Esophagus (tissue), 2 donors: ENCODE results near the gene TNFRSF8. TPM values are rescaled to one million over a fixed set of nuclear protein-coding genes. Genes with fewer than 3 reads are reported as not detected.

Experiments
- H3K27ac ChIP-seq, 2 donors: one replicate each; pipeline ENCODE4 v1.5.1; 2013; ENCODE audit warnings: low read depth in 2 of 2, mild to moderate bottlenecking in 2 of 2, inconsistent platforms in 1 of 2, low read length in 1 of 2, moderate library complexity in 1 of 2
- H3K27me3 ChIP-seq, 2 donors: one replicate each; pipeline ENCODE4 v1.6.1; 2013; ENCODE audit warnings: low read length in 2 of 2, control low read depth in 1 of 2, mild to moderate bottlenecking in 1 of 2; ENCODE audit not compliant: insufficient read depth in 2 of 2, control insufficient read depth in 1 of 2
- H3K36me3 ChIP-seq, 2 donors: one replicate each; pipeline ENCODE4 v1.6.1; 2013; ENCODE audit warnings: low read length in 1 of 2; ENCODE audit not compliant: control insufficient read depth in 2 of 2, insufficient read depth in 2 of 2
- H3K4me1 ChIP-seq, 2 donors: one replicate each; pipeline ENCODE4 v1.6.1; 2013; ENCODE audit warnings: low read length in 1 of 2; ENCODE audit not compliant: control insufficient read depth in 2 of 2, insufficient read depth in 2 of 2
- H3K4me3 ChIP-seq, 2 donors: one replicate each; pipeline ENCODE4 v1.5.1; 2013; ENCODE audit warnings: low read length in 2 of 2, mild to moderate bottlenecking in 2 of 2, low read depth in 1 of 2, moderate library complexity in 1 of 2
- H3K9me3 ChIP-seq, 2 donors: one replicate each; pipeline ENCODE4 v1.6.1; 2013; ENCODE audit warnings: mild to moderate bottlenecking in 2 of 2, low read depth in 1 of 2, low read length in 1 of 2, moderate library complexity in 1 of 2; ENCODE audit not compliant: control insufficient read depth in 2 of 2, insufficient read depth in 1 of 2
- WGBS, 2 donors: extraction: QIAGEN DNeasy Blood & Tissue Kit; methylation state at CpG; one replicate each; pipeline ENCODE4 v1.1.7; 2013; 5-methylcytosine and 5-hydroxymethylcytosine counted together
- polyA plus RNA-seq, 2 donors: library from polyadenylated mRNA; stranded (reverse); fragments of 200-250 nt; gene quantifications; one replicate each; pipeline ENCODE4 v1.2.3, GENCODE V29; 2013
- donor health status: healthy with polysubstance abuse.
- donor health status: Bipolar disorder and iron deficiency.

The TNFRSF8 gene
- polyA plus RNA-seq, 2 donors = 0.14 TPM

GRCh38 chr1:12083766-12084165 lies 20.7 kb downstream of the TNFRSF8 start:
- Histone ChIP-seq H3K27ac (no peak overlapping the region), H3K4me1 (no peaks in the 10 kb centered on the region), H3K4me3 (no peak overlapping the region), H3K27me3 (no peaks in the 10 kb centered on the region), H3K36me3 (no peaks in the 10 kb centered on the region), H3K9me3 (no peaks in the 10 kb centered on the region)
- 76 to 83% methylated on average over 8 of the region's 8 CpGs for WGBS, 2 donors

GRCh38 chr1:12085643-12086260 lies 22.6 kb downstream of the TNFRSF8 start:
- H3K4me1 ChIP-seq = no peaks in the 10 kb centered on the region
- H3K9me3 ChIP-seq = no peaks in the 10 kb centered on the region
- H3K27ac ChIP-seq = no peak overlapping the region
- 76 to 84% methylated on average over 14 of the region's 14 CpGs for WGBS, 2 donors
- H3K36me3 ChIP-seq = no peaks in the 10 kb centered on the region
- no peak overlapping the region for H3K4me3 ChIP-seq
- no peaks in the 10 kb centered on the region for H3K27me3 ChIP-seq

DNA sequence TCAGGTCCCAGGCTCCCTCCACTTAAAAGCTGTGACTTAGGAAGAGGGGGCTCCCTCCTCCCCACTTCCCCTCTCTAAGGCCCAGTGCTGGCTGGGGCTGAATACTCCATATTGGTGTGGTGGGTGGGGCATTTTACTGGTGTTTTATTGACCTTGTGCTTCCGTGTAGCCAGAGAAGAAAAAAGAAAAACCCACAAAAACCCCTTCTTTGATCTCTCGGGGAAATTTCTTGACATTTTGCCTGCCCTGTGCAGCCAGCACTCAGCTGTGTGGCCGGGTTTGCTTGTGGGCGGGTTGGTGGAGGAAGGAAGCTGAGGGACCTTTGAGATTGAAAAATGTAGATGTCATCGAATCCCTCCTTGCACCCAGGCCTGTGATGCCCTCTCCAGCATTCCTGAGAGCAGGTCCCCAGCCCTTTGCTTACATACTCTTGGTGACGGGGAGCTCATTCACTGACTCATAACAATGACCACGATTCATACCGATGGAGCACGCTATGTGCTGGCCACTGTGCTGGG lies 24.8 kb downstream of the TNFRSF8 start:
- no peaks in the 10 kb centered on the region for H3K36me3 ChIP-seq
- no peaks in the 10 kb centered on the region for H3K4me1 ChIP-seq
- no peaks in the 10 kb centered on the region for H3K9me3 ChIP-seq
- H3K27me3 ChIP-seq = no peaks in the 10 kb centered on the region
- WGBS, 2 donors = 58% methylated on average over 9 of the region's 9 CpGs
- no peak overlapping the region for H3K4me3 ChIP-seq
- no peak overlapping the region for H3K27ac ChIP-seq

GRCh38 chr1:12088607-12089006 lies 25.5 kb downstream of the TNFRSF8 start:
- Histone ChIP-seq H3K27ac (no peak overlapping the region), H3K27me3 (no peaks in the 10 kb centered on the region), H3K36me3 (no peaks in the 10 kb centered on the region), H3K9me3 (no peaks in the 10 kb centered on the region), H3K4me3 (no peak overlapping the region), H3K4me1 (no peaks in the 10 kb centered on the region)
- 63 to 66% methylated on average over 6 of the region's 6 CpGs for WGBS, 2 donors

DNA sequence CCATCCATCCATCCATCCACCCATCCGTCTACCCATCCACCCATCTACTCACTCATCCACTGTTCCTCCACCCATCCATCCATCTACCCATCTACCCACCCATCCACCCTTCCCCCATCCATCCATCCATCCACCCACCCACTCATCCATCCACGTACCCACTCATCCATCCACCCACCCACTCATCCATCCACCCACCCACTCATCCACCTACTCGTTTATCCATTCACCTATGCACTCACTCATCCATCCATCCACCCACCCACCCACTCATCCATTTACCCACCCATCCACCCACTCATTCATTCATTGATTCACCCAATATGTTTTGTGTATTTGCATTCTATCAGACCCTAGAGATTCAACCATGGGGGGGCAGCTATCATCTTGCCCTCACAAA lies 27.2 kb downstream of the TNFRSF8 start:
- Histone ChIP-seq H3K36me3 (no peaks in the 10 kb centered on the region), H3K27ac (no peak overlapping the region), H3K27me3 (no peaks in the 10 kb centered on the region), H3K4me3 (no peak overlapping the region), H3K4me1 (no peaks in the 10 kb centered on the region), H3K9me3 (no peaks in the 10 kb centered on the region)
- 91% methylated on average over 3 of the region's 3 CpGs for WGBS, 2 donors

DNA sequence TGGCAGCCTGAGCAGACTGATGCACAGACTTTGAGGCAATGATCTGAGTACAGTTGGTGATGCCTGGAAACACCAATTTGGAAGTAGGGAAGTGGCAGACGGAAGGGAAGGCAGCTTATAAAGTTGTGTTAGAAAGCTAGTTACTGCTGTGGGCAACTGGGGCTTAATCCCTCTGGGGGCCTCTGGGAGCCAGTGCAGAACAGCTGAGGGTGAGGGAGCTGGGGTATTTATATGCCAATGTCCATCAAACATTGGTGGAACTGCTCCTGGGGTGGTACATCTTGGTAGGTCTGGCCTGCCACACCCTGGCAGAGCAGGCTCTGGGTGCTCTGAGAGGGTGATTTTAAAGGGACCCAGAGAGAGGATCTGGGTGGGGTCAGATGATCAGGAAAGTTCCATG lies 28.1 kb downstream of the TNFRSF8 start:
- H3K4me1 ChIP-seq = no peaks in the 10 kb centered on the region

GRCh38 chr1:12094180-12094579 lies 31.1 kb downstream of the TNFRSF8 start:
- Histone ChIP-seq H3K27me3 (no peaks in the 10 kb centered on the region), H3K36me3 (no peaks in the 10 kb centered on the region), H3K4me3 (no peak overlapping the region), H3K4me1 (no peaks in the 10 kb centered on the region), H3K27ac (no peak overlapping the region), H3K9me3 (no peaks in the 10 kb centered on the region)
- WGBS, 2 donors = 81 to 87% methylated on average over 3 of the region's 3 CpGs

More for the DNA sequence above, 28.1 kb downstream of the TNFRSF8 start:
- WGBS, 2 donors = 96 to 97% methylated on average over 1 of the region's 1 CpG
- H3K27ac ChIP-seq = no peak overlapping the region
- no peaks in the 10 kb centered on the region for H3K36me3 ChIP-seq
- no peaks in the 10 kb centered on the region for H3K27me3 ChIP-seq
- no peak overlapping the region for H3K4me3 ChIP-seq
- no peaks in the 10 kb centered on the region for H3K9me3 ChIP-seq

DNA sequence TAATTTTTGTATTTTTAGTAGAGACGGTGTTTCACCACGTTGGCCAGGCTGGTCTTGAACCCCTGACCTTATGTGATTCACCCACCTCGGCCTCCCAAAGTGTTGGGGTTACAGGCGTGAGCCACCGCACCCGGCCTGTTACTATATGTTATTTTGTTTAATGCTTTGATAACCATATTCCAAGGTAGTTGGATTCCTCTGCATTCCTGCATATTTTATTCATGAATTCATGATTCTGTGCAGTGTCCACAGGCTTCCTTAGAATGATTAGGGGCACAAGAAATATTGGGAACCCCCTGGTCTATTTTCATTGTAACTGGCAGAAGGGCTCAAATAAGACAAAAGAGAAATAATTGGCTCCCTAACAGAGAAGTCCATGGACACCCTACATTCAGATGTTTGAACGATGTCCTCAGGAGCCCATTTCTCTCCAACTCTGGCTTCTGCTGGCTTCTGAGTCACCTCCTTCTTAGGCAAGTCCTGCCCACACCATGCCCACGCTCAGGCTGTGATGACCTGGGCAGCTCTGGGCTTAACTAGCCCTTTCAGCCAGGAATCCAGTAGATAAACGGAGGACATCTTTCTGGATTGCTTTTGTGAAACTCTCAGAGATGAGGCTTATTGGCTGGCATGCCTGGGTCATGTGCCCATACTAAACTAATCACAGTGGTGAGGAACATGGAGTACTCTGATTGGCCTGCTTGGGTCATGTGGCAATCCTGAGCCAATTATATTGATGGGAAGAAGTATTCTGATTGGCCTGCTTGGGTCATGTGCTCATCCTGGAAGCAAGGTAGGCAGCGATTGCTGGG lies 32.6 kb downstream of the TNFRSF8 start:
- Histone ChIP-seq H3K27ac (no peak overlapping the region), H3K4me1 (no peaks in the 10 kb centered on the region), H3K27me3 (no peaks in the 10 kb centered on the region), H3K9me3 (no peaks in the 10 kb centered on the region), H3K36me3 (no peaks in the 10 kb centered on the region), H3K4me3 (no peak overlapping the region)
- 91 to 93% methylated on average over 10 of the region's 10 CpGs for WGBS, 2 donors

GRCh38 chr1:12096615-12097014 lies 33.5 kb downstream of the TNFRSF8 start:
- Histone ChIP-seq H3K4me3 (no peak overlapping the region), H3K9me3 (no peaks in the 10 kb centered on the region), H3K27me3 (no peaks in the 10 kb centered on the region), H3K36me3 (no peaks in the 10 kb centered on the region), H3K27ac (no peak overlapping the region), H3K4me1 (no peaks in the 10 kb centered on the region)
- WGBS, 2 donors = 88 to 91% methylated on average over 5 of the region's 5 CpGs

GRCh38 chr1:12097321-12097720 lies 34.2 kb downstream of the TNFRSF8 start:
- H3K9me3 ChIP-seq = no peaks in the 10 kb centered on the region
- H3K36me3 ChIP-seq = no peaks in the 10 kb centered on the region
- no peak overlapping the region for H3K27ac ChIP-seq
- no peaks in the 10 kb centered on the region for H3K27me3 ChIP-seq
- H3K4me1 ChIP-seq = no peaks in the 10 kb centered on the region
- H3K4me3 ChIP-seq = no peak overlapping the region
